SK-N-SH treated with all-trans-retinoic acid at 6 μM for 48 hours (cell line): Measurements from ENCODE around the gene RNF213.

Experiments used
- ATAC-seq: fragments of 200-7000 bp; cut with Tn5 transposase; 3 replicates; pipeline ENCODE4 v1.9.1; 2020; ENCODE audit warnings: mild to moderate bottlenecking, moderate library complexity
- ARNTL ChIP-seq: fragments of 450-650 bp; formaldehyde crosslinking; IDR thresholded peaks from 2 replicates; pipeline ENCODE4 v1.5.0; 2020; ENCODE audit warnings: low read depth, mild to moderate bottlenecking, moderate library complexity, borderline replicate concordance
- BACH2 ChIP-seq: fragments of 250-450 bp; sonication (Bioruptor Pico); IDR thresholded peaks from 2 replicates; pipeline ENCODE4 v1.9.0; 2021; ENCODE audit warnings: mild to moderate bottlenecking, borderline replicate concordance
- CSDC2 ChIP-seq: fragments of 250-450 bp; sonication (Bioruptor Pico); IDR thresholded peaks from 2 replicates; pipeline ENCODE4 v1.5.0; 2020; ENCODE audit warnings: mild to moderate bottlenecking, moderate library complexity
- CSRNP3 ChIP-seq: fragments of 250-450 bp; sonication (Bioruptor Pico); IDR thresholded peaks from 2 replicates; pipeline ENCODE4 v1.5.1; 2021; ENCODE audit warnings: mild to moderate bottlenecking, moderate library complexity
- GLIS3 ChIP-seq: fragments of 250-450 bp; sonication (Bioruptor Pico); IDR thresholded peaks from 2 replicates; pipeline ENCODE4 v1.5.0; 2020; ENCODE audit warnings: mild to moderate bottlenecking, moderate library complexity
- ISL1 ChIP-seq: fragments of 250-450 bp; sonication (Bioruptor Pico); IDR thresholded peaks from 2 replicates; pipeline ENCODE4 v2.1.2; 2022; ENCODE audit warnings: mild to moderate bottlenecking, moderate library complexity
- OSR1 ChIP-seq: fragments of 250-450 bp; sonication (Bioruptor Pico); IDR thresholded peaks from 2 replicates; pipeline ENCODE4 v1.8.0; 2022; ENCODE audit warnings: moderate library complexity, mild to moderate bottlenecking, inconsistent platforms
- PPARA ChIP-seq: fragments of 250-450 bp; sonication (Bioruptor Pico); IDR thresholded peaks from 2 replicates; pipeline ENCODE4 v1.5.0; 2020; ENCODE audit warnings: mild to moderate bottlenecking, borderline replicate concordance
- RARB ChIP-seq: fragments of 250-450 bp; sonication (Bioruptor Pico); IDR thresholded peaks from 2 replicates; pipeline ENCODE4 v1.8.0; 2021; ENCODE audit warnings: mild to moderate bottlenecking, moderate library complexity
- SNAI2 ChIP-seq: fragments of 250-450 bp; sonication (Bioruptor Pico); IDR thresholded peaks from 2 replicates; pipeline ENCODE4 v1.5.0; 2020; ENCODE audit warnings: mild to moderate bottlenecking, moderate library complexity
- TOX ChIP-seq: fragments of 250-450 bp; sonication (Bioruptor Pico); IDR thresholded peaks from 2 replicates; pipeline ENCODE4 v1.8.0; 2021; ENCODE audit warnings: mild to moderate bottlenecking, moderate library complexity, borderline replicate concordance
- ZC3H10 ChIP-seq: fragments of 250-450 bp; sonication (Bioruptor Pico); IDR thresholded peaks from 2 replicates; pipeline ENCODE4 v1.5.1; 2021; ENCODE audit warnings: mild to moderate bottlenecking, moderate library complexity
- ZFP3 ChIP-seq: fragments of 250-450 bp; sonication (Bioruptor Pico); IDR thresholded peaks from 2 replicates; pipeline ENCODE4 v1.5.0; 2020; ENCODE audit warnings: mild to moderate bottlenecking, moderate library complexity
- ZFP30 ChIP-seq: fragments of 450-650 bp; formaldehyde crosslinking; IDR thresholded peaks from 2 replicates; pipeline ENCODE4 v1.5.0; 2022; ENCODE audit warnings: mild to moderate bottlenecking, moderate library complexity
- ZNF565 ChIP-seq: fragments of 450-650 bp; formaldehyde crosslinking; conservative IDR thresholded peaks from 2 replicates; pipeline ENCODE4 v1.5.0; 2020; ENCODE audit warnings: low read depth, mild to moderate bottlenecking, moderate library complexity
- ZNF8 ChIP-seq: fragments of 450-650 bp; formaldehyde crosslinking; IDR thresholded peaks from 2 replicates; pipeline ENCODE4 v1.5.0; 2020; ENCODE audit warnings: mild to moderate bottlenecking, moderate library complexity
- TF ChIP-seq, protein P1 (sequence below): fragments of 250-450 bp; sonication (Bioruptor Pico); IDR thresholded peaks from 2 replicates; pipeline ENCODE4 v1.5.0; 2020; ENCODE audit warnings: mild to moderate bottlenecking, moderate library complexity
- TF ChIP-seq, protein P2 (sequence below): fragments of 250-450 bp; sonication (Bioruptor Pico); IDR thresholded peaks from 2 replicates; pipeline ENCODE4 v1.5.1; 2020; ENCODE audit warnings: low read depth, mild to moderate bottlenecking, moderate library complexity
- TF ChIP-seq, protein P3 (sequence below): fragments of 250-450 bp; sonication (Bioruptor Pico); IDR thresholded peaks from 2 replicates; pipeline ENCODE4 v1.8.0; 2021; ENCODE audit warnings: low read depth, mild to moderate bottlenecking, moderate library complexity, borderline replicate concordance

Gene RNF213

GRCh38 chr17:80413771-80414507, 153.3 kb downstream of the RNF213 start:
- peak; percentile 2 for ATAC-seq
- TF ChIP-seq OSR1 (CRISPR knock-in tag) (no peak), ISL1 (CRISPR knock-in tag) (no peak), BACH2 (CRISPR knock-in tag) (no peak), CSRNP3 (no peak), RARB (no peak), ZC3H10 (no peak)

GRCh38 chr17:80414508-80414802, 153.8 kb downstream of the RNF213 start:
- TF ChIP-seq ARNTL (CRISPR knock-in tag) (no peak), ZC3H10 (no peak), GLIS3 (CRISPR knock-in tag) (no peak), TOX (CRISPR knock-in tag) (no peak)
- TF ChIP-seq, protein P1, sequence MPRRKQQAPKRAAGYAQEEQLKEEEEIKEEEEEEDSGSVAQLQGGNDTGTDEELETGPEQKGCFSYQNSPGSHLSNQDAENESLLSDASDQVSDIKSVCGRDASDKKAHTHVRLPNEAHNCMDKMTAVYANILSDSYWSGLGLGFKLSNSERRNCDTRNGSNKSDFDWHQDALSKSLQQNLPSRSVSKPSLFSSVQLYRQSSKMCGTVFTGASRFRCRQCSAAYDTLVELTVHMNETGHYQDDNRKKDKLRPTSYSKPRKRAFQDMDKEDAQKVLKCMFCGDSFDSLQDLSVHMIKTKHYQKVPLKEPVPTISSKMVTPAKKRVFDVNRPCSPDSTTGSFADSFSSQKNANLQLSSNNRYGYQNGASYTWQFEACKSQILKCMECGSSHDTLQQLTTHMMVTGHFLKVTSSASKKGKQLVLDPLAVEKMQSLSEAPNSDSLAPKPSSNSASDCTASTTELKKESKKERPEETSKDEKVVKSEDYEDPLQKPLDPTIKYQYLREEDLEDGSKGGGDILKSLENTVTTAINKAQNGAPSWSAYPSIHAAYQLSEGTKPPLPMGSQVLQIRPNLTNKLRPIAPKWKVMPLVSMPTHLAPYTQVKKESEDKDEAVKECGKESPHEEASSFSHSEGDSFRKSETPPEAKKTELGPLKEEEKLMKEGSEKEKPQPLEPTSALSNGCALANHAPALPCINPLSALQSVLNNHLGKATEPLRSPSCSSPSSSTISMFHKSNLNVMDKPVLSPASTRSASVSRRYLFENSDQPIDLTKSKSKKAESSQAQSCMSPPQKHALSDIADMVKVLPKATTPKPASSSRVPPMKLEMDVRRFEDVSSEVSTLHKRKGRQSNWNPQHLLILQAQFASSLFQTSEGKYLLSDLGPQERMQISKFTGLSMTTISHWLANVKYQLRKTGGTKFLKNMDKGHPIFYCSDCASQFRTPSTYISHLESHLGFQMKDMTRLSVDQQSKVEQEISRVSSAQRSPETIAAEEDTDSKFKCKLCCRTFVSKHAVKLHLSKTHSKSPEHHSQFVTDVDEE (CRISPR knock-in tag) = no peak
- TF ChIP-seq, protein P2, sequence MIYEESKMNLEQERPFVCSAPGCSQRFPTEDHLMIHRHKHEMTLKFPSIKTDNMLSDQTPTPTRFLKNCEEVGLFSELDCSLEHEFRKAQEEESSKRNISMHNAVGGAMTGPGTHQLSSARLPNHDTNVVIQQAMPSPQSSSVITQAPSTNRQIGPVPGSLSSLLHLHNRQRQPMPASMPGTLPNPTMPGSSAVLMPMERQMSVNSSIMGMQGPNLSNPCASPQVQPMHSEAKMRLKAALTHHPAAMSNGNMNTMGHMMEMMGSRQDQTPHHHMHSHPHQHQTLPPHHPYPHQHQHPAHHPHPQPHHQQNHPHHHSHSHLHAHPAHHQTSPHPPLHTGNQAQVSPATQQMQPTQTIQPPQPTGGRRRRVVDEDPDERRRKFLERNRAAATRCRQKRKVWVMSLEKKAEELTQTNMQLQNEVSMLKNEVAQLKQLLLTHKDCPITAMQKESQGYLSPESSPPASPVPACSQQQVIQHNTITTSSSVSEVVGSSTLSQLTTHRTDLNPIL (CRISPR knock-in tag) = no peak

GRCh38 chr17:80414803-80415625, 154.4 kb downstream of the RNF213 start, which contains the start of gene ENDOV:
Gene ENDOV, plus strand, starts transcription at chr17:80415167. Its CDS starts 28 bp downstream, at chr17:80415195.
- TF ChIP-seq, protein P3, sequence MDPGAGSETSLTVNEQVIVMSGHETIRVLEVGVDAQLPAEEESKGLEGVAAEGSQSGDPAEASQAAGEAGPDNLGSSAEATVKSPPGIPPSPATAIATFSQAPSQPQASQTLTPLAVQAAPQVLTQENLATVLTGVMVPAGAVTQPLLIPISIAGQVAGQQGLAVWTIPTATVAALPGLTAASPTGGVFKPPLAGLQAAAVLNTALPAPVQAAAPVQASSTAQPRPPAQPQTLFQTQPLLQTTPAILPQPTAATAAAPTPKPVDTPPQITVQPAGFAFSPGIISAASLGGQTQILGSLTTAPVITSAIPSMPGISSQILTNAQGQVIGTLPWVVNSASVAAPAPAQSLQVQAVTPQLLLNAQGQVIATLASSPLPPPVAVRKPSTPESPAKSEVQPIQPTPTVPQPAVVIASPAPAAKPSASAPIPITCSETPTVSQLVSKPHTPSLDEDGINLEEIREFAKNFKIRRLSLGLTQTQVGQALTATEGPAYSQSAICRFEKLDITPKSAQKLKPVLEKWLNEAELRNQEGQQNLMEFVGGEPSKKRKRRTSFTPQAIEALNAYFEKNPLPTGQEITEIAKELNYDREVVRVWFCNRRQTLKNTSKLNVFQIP = peak; percentile 92; the same call in 1 of the 2 replicates
- TF ChIP-seq OSR1 (CRISPR knock-in tag) (no peak), ZFP3 (CRISPR knock-in tag) (peak; percentile 70; the same call in 1 of the 2 replicates), PPARA (no peak), ISL1 (CRISPR knock-in tag) (no peak), BACH2 (CRISPR knock-in tag) (no peak)
- TF ChIP-seq, all 23 proteins: peak for 2
- peak; percentile 91 for ATAC-seq

More at GRCh38 chr17:80414508-80414802, 153.8 kb downstream of the RNF213 start:
- no peak; the same call in none of the 3 replicates for ATAC-seq

DNA sequence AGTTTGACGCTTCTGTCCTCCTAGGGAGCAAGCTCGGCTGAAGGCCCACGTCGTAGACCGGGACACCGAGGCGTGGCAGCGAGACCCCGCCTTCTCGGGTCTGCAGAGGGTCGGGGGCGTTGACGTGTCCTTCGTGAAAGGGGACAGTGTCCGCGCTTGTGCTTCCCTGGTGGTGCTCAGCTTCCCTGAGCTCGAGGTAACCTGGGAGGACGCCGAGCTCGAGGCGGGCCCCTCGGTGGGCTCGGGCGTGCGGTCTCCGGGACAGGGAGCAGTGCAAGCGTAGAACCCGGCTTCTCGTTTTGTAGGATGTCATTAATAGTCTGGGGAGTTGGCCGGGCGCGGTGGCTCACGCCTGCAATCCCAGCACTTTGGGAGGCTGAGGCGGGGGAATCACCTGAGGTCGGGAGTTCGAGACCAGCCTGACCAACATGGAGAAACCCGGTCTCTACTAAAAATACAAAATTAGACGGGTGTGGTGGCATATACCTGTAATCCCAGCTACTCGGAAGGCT, 155.0 kb downstream of the RNF213 start:
- TF ChIP-seq ISL1 (CRISPR knock-in tag) (no peak), PPARA (no peak), CSRNP3 (no peak), CSDC2 (CRISPR knock-in tag) (no peak), RARB (no peak), ZNF565 (CRISPR knock-in tag) (no peak), ZC3H10 (no peak), ZNF8 (CRISPR knock-in tag) (no peak), SNAI2 (CRISPR knock-in tag) (no peak), GLIS3 (CRISPR knock-in tag) (no peak), ZFP30 (CRISPR knock-in tag) (no peak)
- TF ChIP-seq, all 23 proteins: peak for 0
- peak; percentile 51 for ATAC-seq
